HG02981 (cell line): ENCODE measurements around the gene TRIM63.

Experiments
- ATAC-seq: cut with Tn5 transposase; IDR thresholded peaks from one replicate; pipeline ENCODE4 v1.9.1; 2021; ENCODE audit warnings: mild to moderate bottlenecking, moderate library complexity; ENCODE audit not compliant: unreplicated experiment

Gene TRIM63

DNA sequence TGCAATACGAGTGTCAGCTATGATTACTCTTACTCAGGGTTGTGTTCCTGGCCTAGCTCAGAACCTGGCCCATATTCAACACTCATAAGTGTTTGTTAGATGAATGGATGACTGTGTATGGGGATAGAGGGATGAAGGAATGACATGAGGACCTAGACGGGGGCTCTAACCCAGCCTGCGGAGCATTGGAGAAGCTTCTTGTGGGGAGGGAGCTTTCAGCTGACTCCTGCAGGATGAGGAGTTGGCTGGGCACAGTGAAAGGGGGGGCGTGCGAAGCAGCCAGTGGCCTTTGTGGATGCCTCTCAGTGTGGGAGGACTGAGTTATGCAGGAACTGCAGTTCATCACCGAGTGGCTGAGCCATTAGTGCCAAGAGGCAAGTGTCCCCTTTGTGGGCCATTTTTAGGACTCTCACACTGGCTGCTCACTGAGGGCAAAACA, 47.1 kb downstream of the TRIM63 start:
- no peak for ATAC-seq

GRCh38 chr1:26019641-26020315, 47.7 kb downstream of the TRIM63 start:
- no peak for ATAC-seq

GRCh38 chr1:26017606-26018005, 49.8 kb downstream of the TRIM63 start:
- ATAC-seq: no peak

GRCh38 chr1:26016953-26017545, 50.4 kb downstream of the TRIM63 start:
- no peak for ATAC-seq

GRCh38 chr1:26016258-26016952, 51.0 kb downstream of the TRIM63 start:
- ATAC-seq: no peak

DNA sequence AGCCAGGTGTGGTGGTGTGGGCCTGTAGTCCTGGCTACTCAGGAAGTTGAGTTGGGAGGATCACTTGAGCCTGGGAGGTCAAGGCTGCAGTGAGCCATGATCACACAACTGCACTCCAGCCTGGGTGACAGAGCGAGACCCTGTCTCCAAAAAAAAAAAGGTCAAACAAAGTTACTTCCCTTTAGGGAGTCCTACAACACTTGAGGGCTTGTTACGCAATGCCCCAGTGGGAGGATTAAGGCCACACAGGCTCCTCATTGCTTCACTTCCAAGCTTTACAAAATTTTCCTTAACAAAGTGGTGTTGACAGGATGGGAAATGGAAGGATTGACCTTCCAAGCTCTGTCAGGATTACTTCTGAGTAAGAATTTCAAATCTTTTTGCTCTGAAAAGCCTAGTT, 52.1 kb downstream of the TRIM63 start:
- ATAC-seq: no peak

DNA sequence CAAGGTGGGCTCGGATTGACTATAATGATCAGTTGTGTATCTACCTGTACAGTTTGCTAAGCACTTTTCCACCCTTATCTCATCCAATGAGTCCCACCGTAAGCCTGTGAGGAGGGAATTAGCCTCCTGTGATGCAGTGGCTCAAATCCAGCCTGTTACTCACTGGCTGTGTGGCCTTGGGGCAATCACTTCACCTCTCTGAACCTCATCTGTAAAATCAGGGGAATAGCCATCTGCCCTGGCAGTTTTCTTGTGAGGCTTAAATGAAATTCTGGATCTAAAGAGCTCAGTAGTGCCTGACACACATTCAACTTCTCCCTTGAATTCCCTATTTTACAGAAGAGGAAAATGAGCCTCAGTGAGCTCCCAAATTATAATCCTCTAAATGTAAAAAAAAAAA, 53.3 kb downstream of the TRIM63 start:
- no peak for ATAC-seq

DNA sequence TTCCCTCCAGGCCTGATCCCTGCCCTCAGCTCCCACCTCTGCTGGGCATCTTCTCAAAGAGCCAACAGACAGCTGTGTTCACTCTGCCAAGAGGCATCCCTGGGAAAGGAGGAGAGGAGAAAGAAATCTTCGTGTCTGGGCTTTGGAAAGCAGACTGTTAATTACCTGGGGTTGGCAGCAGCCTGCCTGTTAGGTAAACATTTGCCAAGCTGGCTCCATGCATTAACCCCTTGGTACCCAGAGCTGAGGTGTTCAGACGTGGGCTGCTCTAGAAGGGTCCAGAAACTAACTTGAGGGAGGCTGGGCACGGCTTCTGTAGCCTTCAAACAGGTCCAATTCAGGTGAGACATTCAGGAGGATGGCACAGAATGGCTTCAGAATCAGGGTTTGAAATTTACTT, 54.6 kb downstream of the TRIM63 start:
- no peak for ATAC-seq

- no peak for ATAC-seq
Measured at GRCh38 chr1:26010825-26011224, 56.6 kb downstream of the TRIM63 start.

DNA sequence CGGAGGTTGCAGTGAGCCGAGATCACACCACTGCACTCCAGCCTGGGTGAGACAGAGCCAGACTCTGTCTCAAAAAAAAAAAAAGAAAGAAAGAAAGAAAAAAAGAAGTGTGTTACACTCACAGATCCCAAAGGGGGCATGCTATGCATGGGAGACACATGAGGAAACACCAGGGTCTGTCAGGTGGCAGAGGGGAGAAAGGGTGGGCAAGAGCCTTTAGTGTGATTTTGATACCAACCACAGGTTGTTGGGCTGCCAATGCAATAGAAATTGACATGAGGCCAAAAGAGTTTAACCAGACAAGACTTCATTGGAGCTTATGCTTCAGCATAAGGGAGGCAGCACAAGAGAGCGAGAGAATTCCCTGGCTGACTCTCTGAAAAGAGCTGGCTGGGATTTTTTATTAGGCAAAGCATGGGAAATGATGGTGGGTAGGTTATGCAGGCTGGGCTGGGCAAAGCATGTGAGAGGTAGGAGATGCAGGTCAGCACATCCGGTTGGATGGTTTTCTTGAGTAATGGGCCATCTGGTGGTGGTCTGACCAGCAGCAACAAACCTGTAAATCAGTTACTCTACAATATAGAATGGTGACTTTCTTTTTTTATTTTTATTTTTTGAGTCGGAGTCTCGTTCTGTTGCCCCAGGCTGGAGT, 57.5 kb downstream of the TRIM63 start:
- no peak for ATAC-seq

DNA sequence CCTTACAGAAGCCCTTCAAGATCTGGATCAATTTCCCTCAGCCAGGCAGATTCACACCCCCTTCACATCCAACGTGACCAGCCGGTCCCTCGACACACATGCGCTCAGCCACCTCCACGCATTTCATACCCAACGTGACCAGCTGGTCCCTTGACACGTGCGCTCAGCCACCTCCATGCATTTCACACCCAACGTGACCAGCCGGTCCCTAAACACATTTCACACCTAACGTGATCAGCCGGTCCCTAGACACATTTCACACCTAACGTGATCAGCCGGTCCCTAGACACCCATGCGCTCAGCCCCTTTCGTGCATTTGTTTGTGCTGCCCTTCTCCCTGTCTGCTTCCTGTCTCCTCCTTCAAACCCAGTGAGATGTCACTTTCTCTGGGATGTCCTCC, 60.7 kb downstream of the TRIM63 start:
- no peak for ATAC-seq

DNA sequence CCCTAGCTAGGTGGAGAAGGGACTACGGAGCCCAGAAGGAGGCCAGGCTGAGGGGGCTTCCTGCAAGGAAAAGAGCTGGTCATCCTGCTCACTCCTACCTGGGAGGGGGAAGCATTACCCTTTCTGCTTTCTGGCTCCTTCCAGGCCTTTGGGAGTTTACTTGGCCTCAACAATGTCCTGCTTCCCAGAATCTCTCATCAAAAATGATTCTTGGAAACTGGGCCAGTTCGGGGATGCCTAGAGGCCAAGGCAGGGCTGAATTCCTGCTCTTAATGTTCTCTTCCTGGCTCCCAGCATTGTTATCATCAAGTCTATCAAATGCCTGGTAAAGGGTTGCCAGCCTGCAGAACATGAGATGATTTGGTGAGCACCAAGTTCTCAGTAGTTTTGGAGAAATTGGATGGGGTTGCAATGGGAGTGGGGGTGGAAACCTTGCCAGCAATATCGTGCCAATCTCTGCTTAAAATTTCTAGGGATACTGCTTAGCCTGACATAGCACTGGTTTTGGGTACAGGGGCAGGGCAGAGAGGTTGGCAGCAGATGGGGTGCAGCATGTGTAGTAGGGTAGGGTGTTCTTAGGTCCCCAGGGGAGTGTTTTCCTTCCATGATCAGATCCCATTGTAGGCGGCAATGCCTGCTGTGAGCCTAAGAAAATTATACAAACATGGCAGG, 61.9 kb downstream of the TRIM63 start:
- no peak for ATAC-seq

DNA sequence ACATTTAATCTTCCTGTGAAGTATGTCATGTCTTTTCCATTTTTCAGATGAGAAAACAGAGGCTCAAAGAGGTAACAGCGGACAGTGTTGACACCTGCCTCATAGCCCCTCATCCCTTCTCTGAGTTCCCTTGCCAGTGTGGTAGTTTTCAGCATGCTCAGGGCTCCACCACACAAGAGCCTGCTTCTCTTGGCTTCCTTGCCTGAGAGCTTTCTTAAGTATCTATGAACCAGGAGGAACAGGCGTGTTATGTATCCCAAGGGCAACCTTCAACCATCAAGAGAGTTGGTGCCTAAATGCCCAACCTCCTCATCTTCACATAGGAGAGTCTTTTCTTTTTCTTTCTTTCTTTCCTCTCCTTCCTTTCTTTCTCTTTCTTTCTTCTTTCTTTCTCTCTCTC, 63.7 kb downstream of the TRIM63 start:
- ATAC-seq: no peak

DNA sequence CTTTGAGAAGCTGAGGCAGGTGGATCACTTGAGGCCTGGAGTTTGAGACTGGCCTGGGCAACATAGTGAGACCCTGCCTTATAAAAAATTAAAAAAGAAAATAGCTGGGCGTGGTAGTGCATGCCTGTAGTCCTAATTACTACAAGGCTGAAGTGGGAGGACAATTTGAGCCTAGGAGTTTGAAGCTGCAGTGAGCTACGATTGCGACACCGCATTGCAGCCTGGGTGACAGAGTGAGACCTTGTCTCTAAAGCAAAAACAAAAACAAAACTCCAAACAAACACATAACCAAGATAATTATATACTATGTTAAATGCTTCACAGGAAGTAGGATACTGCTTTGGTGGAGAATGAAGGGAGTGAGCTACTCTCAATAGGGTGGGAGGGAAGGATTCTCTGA, 64.2 kb downstream of the TRIM63 start:
- no peak for ATAC-seq
